SU-DHL-6 (cell line): ENCODE results near the gene SLC4A1.

Experiments used
- H2AFZ ChIP-seq: fragments of 200-600 bp; sonication (generic); 2 replicates; pipeline ENCODE4 v1.6.1; 2014; ENCODE audit warnings: low read depth, mild to moderate bottlenecking, moderate library complexity, mixed read lengths, antibody characterized with exemption, low read length; ENCODE audit not compliant: severe bottlenecking
- H3F3A ChIP-seq: fragments of 200-600 bp; shearing (Covaris generic); 2 replicates; pipeline ENCODE4 v1.6.0; 2016; ENCODE audit warnings: antibody characterized with exemption, mild to moderate bottlenecking; ENCODE audit not compliant: insufficient read depth
- H3K27ac ChIP-seq: fragments of 200-600 bp; sonication (generic); 2 replicates; pipeline ENCODE4 v1.5.1; 2016; ENCODE audit warnings: low read depth, mild to moderate bottlenecking, low read length, moderate library complexity, mixed read lengths
- H3K27me3 ChIP-seq: fragments of 200-600 bp; sonication (generic), shearing (Covaris generic); 2 replicates; pipeline ENCODE4 v1.6.0; 2014; ENCODE audit warnings: mild to moderate bottlenecking, low read length
- H3K36me3 ChIP-seq: fragments of 200-600 bp; sonication (generic); 2 replicates; pipeline ENCODE4 v1.6.1; 2014; ENCODE audit warnings: mild to moderate bottlenecking, low read length, mixed read lengths
- H3K4me2 ChIP-seq: fragments of 300-600, 200-600 bp; shearing (Covaris generic), sonication (generic); 2 replicates; pipeline ENCODE4 v1.6.0; 2014; ENCODE audit warnings: low read length, low read depth, mild to moderate bottlenecking; ENCODE audit not compliant: poor library complexity, severe bottlenecking
- H3K4me3 ChIP-seq: fragments of 200-600 bp; sonication (generic); 2 replicates; pipeline ENCODE4 v1.5.1; 2014; ENCODE audit warnings: antibody characterized with exemption, low read length, mild to moderate bottlenecking, mixed read lengths; ENCODE audit not compliant: insufficient read depth, poor library complexity, severe bottlenecking
- H3K79me2 ChIP-seq: fragments of 200-600 bp; sonication (generic); 2 replicates; pipeline ENCODE4 v1.6.1; 2014; ENCODE audit warnings: mild to moderate bottlenecking, low read length, moderate library complexity; ENCODE audit not compliant: insufficient read depth
- H3K9ac ChIP-seq: fragments of 200-600 bp; sonication (generic); 2 replicates; pipeline ENCODE4 v1.7.0; 2014; ENCODE audit warnings: mild to moderate bottlenecking, low read length
- H3K9me2 ChIP-seq: fragments of 200-600 bp; sonication (generic); replicated peaks from 2 replicates; pipeline ENCODE4 v1.6.1; 2014; ENCODE audit warnings: low read length; ENCODE audit not compliant: insufficient read depth
- H3K9me3 ChIP-seq: fragments of 200-600 bp; sonication (generic); 2 replicates; pipeline ENCODE4 v1.6.1; 2014; ENCODE audit warnings: low read length, mixed read lengths; ENCODE audit not compliant: insufficient read depth
- H4K20me1 ChIP-seq: fragments of 200-600 bp; sonication (generic); 2 replicates; pipeline ENCODE4 v1.6.1; 2014; ENCODE audit warnings: low read depth, mild to moderate bottlenecking, antibody characterized with exemption, low read length, moderate library complexity, mixed read lengths
- EZH2phosphoT487 ChIP-seq: fragments of 200-600 bp; sonication (generic), shearing (Covaris generic); conservative IDR thresholded peaks from 2 replicates; pipeline ENCODE4 v1.6.1; 2018; ENCODE audit warnings: mild to moderate bottlenecking, antibody characterized with exemption, low read length, moderate library complexity, mixed read lengths
- TF ChIP-seq, protein P1 (sequence below): fragments of 200-600 bp; sonication (generic); IDR thresholded peaks from one replicate; pipeline ENCODE4 v1.5.1; 2017; ENCODE audit warnings: antibody characterized with exemption, mild to moderate bottlenecking, low read length, moderate library complexity; ENCODE audit not compliant: insufficient read depth, poor library complexity, severe bottlenecking

SLC4A1 gene

DNA sequence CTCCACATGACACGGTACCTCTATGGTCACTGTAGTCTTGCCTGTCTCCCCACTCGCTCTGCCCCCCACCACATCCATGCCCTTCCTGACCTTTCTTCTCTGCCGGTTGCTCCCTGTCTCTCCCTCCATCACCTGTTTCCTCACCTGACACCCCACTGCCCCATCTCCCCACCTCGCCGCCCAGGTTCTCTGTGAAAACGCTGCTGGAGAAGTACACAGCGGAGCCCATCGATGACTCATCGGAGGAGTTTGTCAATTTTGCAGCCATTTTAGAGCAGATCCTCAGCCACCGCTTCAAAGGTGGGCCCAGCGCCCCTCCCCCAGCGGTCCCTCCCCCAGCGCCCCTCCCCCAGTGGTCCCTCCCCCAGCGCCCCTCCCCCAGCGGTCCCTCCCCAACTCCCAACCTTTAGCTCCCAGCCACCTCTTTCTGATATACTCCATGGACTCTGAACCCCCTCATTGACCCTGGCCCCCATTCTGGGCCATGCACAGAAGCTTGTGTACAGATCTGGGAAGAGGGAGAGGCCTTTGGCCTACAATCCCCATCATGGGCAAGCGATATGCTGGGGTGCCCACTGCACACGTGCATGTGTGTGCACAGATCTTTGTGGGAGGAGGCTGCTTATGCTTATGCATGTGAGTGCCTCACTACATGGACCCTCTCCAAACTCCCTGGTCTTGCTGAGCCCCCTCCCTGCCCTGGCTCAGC is 44.6 kb upstream of the SLC4A1 start:
- Histone ChIP-seq H3K27ac (no peak overlapping the region), H3K4me2 (no peak overlapping the region), H3K4me3 (no peak overlapping the region), H3K9me2 (no peaks in the 10 kb centered on the region), H3K79me2 (no peaks in the 10 kb centered on the region), H4K20me1 (no peaks in the 10 kb centered on the region), H2AFZ (no peak overlapping the region), H3K36me3 (no peaks in the 10 kb centered on the region), H3K27me3 (no peaks in the 10 kb centered on the region), H3F3A (no peaks in the 10 kb centered on the region), H3K9ac (no peak overlapping the region), H3K9me3 (no peaks in the 10 kb centered on the region)
- TF ChIP-seq, protein P1, sequence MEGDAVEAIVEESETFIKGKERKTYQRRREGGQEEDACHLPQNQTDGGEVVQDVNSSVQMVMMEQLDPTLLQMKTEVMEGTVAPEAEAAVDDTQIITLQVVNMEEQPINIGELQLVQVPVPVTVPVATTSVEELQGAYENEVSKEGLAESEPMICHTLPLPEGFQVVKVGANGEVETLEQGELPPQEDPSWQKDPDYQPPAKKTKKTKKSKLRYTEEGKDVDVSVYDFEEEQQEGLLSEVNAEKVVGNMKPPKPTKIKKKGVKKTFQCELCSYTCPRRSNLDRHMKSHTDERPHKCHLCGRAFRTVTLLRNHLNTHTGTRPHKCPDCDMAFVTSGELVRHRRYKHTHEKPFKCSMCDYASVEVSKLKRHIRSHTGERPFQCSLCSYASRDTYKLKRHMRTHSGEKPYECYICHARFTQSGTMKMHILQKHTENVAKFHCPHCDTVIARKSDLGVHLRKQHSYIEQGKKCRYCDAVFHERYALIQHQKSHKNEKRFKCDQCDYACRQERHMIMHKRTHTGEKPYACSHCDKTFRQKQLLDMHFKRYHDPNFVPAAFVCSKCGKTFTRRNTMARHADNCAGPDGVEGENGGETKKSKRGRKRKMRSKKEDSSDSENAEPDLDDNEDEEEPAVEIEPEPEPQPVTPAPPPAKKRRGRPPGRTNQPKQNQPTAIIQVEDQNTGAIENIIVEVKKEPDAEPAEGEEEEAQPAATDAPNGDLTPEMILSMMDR = no peak
- TF ChIP-seq EZH2phosphoT487 = no peak

DNA sequence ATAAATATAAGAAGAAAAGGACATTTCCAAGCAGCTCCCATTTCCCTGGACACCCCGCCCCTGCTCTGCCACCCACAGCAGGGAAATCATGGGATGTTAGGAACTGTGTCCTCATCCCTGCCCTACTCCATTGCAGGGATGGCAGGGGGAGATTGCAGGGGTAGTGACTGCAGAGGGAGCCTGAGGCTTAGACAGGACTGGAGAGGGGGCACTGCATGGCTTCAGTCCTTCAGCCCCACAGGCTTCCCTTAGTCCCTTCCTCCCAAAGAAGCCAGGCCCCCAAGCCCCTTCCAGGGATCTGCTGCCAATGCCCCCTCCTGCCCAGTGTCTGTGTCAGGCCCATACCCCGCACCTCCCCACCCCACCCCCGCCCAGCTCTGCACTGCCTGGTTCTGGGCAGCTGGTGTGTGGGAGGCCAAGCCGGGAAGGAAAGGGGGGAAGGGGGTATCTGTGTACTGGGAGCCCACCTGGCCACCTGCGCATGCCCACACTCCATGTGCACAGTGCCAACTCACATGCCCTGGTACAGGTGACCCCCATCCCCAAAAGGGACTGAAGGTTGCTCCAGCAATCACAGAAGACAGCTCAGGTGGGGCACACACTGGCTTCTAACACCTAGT is 43.7 kb upstream of the SLC4A1 start:
- H3K27me3 ChIP-seq = no peaks in the 10 kb centered on the region
- no peaks in the 10 kb centered on the region for H3K36me3 ChIP-seq
- H3K4me3 ChIP-seq = no peak overlapping the region
- no peak overlapping the region for H3K4me2 ChIP-seq
- no peak overlapping the region for H2AFZ ChIP-seq
- no peaks in the 10 kb centered on the region for H4K20me1 ChIP-seq
- H3F3A ChIP-seq = no peaks in the 10 kb centered on the region
- H3K9ac ChIP-seq = no peak overlapping the region
- H3K9me3 ChIP-seq = no peaks in the 10 kb centered on the region
- TF ChIP-seq, protein P1 = no peak
- no peak for TF ChIP-seq EZH2phosphoT487
- no peaks in the 10 kb centered on the region for H3K79me2 ChIP-seq
- H3K9me2 ChIP-seq = no peaks in the 10 kb centered on the region
- no peak overlapping the region for H3K27ac ChIP-seq

DNA sequence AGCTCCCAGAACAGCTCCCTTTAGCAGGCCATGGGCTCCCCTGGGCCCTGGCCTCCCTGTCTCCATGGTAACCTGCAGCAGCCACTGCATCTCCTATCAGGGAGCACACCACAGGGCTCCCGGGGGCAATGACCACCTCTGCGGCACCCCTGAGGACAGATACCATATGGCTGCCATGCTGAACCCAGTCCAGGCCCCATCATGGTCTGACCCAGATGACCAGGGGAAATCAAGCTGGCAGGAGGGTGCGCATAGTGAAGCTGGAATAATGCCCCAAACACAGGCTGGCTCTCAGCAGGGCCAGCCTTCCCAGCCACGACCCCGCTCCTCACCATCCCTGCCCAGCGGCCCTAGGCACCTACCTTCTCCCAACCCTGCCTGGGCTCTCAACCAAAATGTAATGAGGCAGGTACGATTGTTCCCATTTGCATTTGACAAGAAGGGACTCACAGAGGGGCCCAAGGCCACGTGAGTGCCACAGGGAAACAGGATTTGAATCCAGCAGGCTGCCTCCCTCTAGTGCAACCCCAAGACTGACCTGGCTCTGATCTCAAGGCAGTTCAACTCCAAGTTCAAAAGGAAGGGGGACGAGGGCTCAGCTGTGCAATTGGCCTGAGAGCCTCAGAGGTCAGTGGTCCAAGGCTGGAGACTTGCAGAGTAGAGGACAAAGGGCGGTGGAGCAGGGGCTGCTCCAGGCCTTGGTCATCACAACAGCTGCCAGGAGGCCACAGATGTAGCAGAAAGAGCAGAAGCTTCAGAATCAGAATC is 42.9 kb upstream of the SLC4A1 start:
- H3K27ac ChIP-seq = no peak overlapping the region
- H3F3A ChIP-seq = no peaks in the 10 kb centered on the region
- H3K4me3 ChIP-seq = no peak overlapping the region
- H3K9ac ChIP-seq = no peak overlapping the region
- H3K79me2 ChIP-seq = no peaks in the 10 kb centered on the region
- H3K27me3 ChIP-seq = no peaks in the 10 kb centered on the region
- H3K9me3 ChIP-seq = no peaks in the 10 kb centered on the region
- no peak overlapping the region for H3K4me2 ChIP-seq
- no peak for TF ChIP-seq EZH2phosphoT487
- TF ChIP-seq, protein P1 = no peak
- H3K9me2 ChIP-seq = no peaks in the 10 kb centered on the region
- no peaks in the 10 kb centered on the region for H4K20me1 ChIP-seq
- H3K36me3 ChIP-seq = no peaks in the 10 kb centered on the region
- H2AFZ ChIP-seq = no peak overlapping the region
